SK-N-SH (cell line): Measurements from ENCODE around the gene SLC15A1. TPM values are rescaled to one million over a fixed set of nuclear protein-coding genes. Genes with fewer than 3 reads are reported as not detected.

Source experiments
- CTCF ChIA-PET: fragments of 300-600, 350-600 bp; formaldehyde crosslinking; extraction: SDS; loops from one replicate; lab custom pipeline; 2021; lab: Yijun Ruan, JAX
- POLR2A ChIA-PET: fragments of 350-600 bp; sonication (Branson Sonifier 250); formaldehyde crosslinking; extraction: SDS; loops from one replicate; lab custom pipeline; 2020; ENCODE audit warnings: antibody characterized with exemption, inconsistent platforms; lab: Yijun Ruan, JAX
- DNase-seq: peaks from one replicate; pipeline ENCODE4 v3.0.0; 2012
- H2AFZ ChIP-seq: fragments of 200-600 bp; sonication (generic); 2 replicates; pipeline ENCODE4 v1.8.1; 2016; ENCODE audit warnings: antibody characterized with exemption, mild to moderate bottlenecking, low read depth
- H3F3A ChIP-seq: fragments of 200-600 bp; sonication (generic); replicated peaks from 2 replicates; pipeline ENCODE3; 2016; ENCODE audit warnings: antibody characterized with exemption, mild to moderate bottlenecking; ENCODE audit not compliant: insufficient read depth
- H3K27ac ChIP-seq, 2 experiments: fragments of 200-500 bp in 1 of 2; fragments of 200-600 bp in 1 of 2; sonication (Bioruptor generic) in 1 of 2; sonication (generic), shearing (Covaris generic) in 1 of 2; 2 replicates each; pipeline versions ENCODE4 v1.5.1 to v1.6.1; 2014 to 2016; ENCODE audit warnings: low read depth in 2 of 2, inconsistent platforms in 1 of 2, low read length in 1 of 2, mild to moderate bottlenecking in 1 of 2, mixed read lengths in 1 of 2
- H3K27me3 ChIP-seq: fragments of 200-600 bp; sonication (generic), shearing (Covaris generic); 2 replicates; pipeline ENCODE4 v1.6.1; 2016; ENCODE audit warnings: mixed run types; ENCODE audit not compliant: insufficient read depth
- H3K36me3 ChIP-seq, 2 experiments: fragments of 200-500 bp in 1 of 2; fragments of 200-600 bp in 1 of 2; sonication (Bioruptor generic) in 1 of 2; sonication (generic) in 1 of 2; replicated peaks in 1 of 2; 2 replicates each; pipeline versions ENCODE3 to v1.5.1; 2014 to 2016; ENCODE audit warnings: low read length in 1 of 2, mild to moderate bottlenecking in 1 of 2; ENCODE audit not compliant: insufficient read depth in 2 of 2, control insufficient read depth in 1 of 2
- H3K4me1 ChIP-seq, 2 experiments: fragments of 200-500 bp in 1 of 2; fragments of 200-600 bp in 1 of 2; sonication (Bioruptor generic) in 1 of 2; sonication (generic), shearing (Covaris generic) in 1 of 2; 2 replicates each; pipeline versions ENCODE4 v1.5.1 to v1.6.1; 2014 to 2016; ENCODE audit warnings: low read depth in 1 of 2, low read length in 1 of 2, mixed run types in 1 of 2; ENCODE audit not compliant: insufficient read depth in 2 of 2, control insufficient read depth in 1 of 2
- H3K4me2 ChIP-seq: fragments of 200-600 bp; sonication (generic), shearing (Covaris generic); 2 replicates; pipeline ENCODE4 v1.6.1; 2017; ENCODE audit warnings: mixed run types
- H3K4me3 ChIP-seq, 2 experiments: fragments of 200-500 bp in 1 of 2; fragments of 200-600 bp in 1 of 2; sonication (Bioruptor generic) in 1 of 2; sonication (generic), shearing (Covaris generic) in 1 of 2; 2 replicates each; pipeline versions ENCODE4 v1.5.1 to v1.8.1; 2014 to 2016; ENCODE audit warnings: low read depth in 2 of 2, inconsistent platforms in 1 of 2, low read length in 1 of 2, mild to moderate bottlenecking in 1 of 2, mixed read lengths in 1 of 2, moderate library complexity in 1 of 2
- H3K79me2 ChIP-seq: fragments of 200-600 bp; sonication (generic); 2 replicates; pipeline ENCODE4 v1.8.1; 2017; ENCODE audit warnings: mild to moderate bottlenecking; ENCODE audit not compliant: insufficient read depth
- H3K9ac ChIP-seq: fragments of 200-600 bp; sonication (generic); 2 replicates; pipeline ENCODE4 v1.6.1; 2017; ENCODE audit warnings: mixed run types
- H3K9me2 ChIP-seq: fragments of 200-600 bp; sonication (generic); 2 replicates; pipeline ENCODE4 v1.6.1; 2017; ENCODE audit warnings: mixed run types
- H3K9me3 ChIP-seq: fragments of 200-600 bp; sonication (generic); 2 replicates; pipeline ENCODE4 v1.6.1; 2017; ENCODE audit warnings: mixed run types, mild to moderate bottlenecking, moderate library complexity
- H4K20me1 ChIP-seq: fragments of 200-600 bp; sonication (generic); 2 replicates; pipeline ENCODE4 v1.6.1; 2017; ENCODE audit warnings: mild to moderate bottlenecking, mixed run types; ENCODE audit not compliant: insufficient read depth
- CHD2 ChIP-seq: fragments of 150-350 bp; IDR thresholded peaks from 2 replicates; pipeline ENCODE4 v1.6.1; 2018; ENCODE audit warnings: low read length; ENCODE audit not compliant: partially characterized antibody
- EP300 ChIP-seq, 2 experiments: IDR thresholded peaks; 2 replicates each; pipeline versions ENCODE4 v1.4.0 to v1.6.1; 2012; ENCODE audit warnings: borderline replicate concordance in 1 of 2, low read depth in 1 of 2, low read length in 1 of 2
- EZH2phosphoT487 ChIP-seq: fragments of 200-600 bp; sonication (generic); IDR thresholded peaks from 2 replicates; pipeline ENCODE4 v1.6.1; 2017; ENCODE audit warnings: low read depth, mixed run types, mild to moderate bottlenecking, antibody characterized with exemption, moderate library complexity, borderline replicate concordance
- MEF2A ChIP-seq: IDR thresholded peaks from 2 replicates; pipeline ENCODE4 v1.4.0; 2012; ENCODE audit warnings: low read depth, borderline replicate concordance
- MXI1 ChIP-seq: IDR thresholded peaks from 2 replicates; pipeline ENCODE4 v1.6.1; 2012; ENCODE audit warnings: mild to moderate bottlenecking, low read depth, low read length, improper control_type of control experiment
- NRF1 ChIP-seq: IDR thresholded peaks from 2 replicates; pipeline ENCODE4 v1.6.1; 2012; ENCODE audit warnings: low read depth, mild to moderate bottlenecking, low read length
- RXRA ChIP-seq: IDR thresholded peaks from 2 replicates; pipeline ENCODE4 v1.4.0; 2012; ENCODE audit warnings: low read depth, mild to moderate bottlenecking, borderline replicate concordance
- SIN3A ChIP-seq: IDR thresholded peaks from 2 replicates; pipeline ENCODE4 v1.6.1; 2012; ENCODE audit warnings: low read depth, mild to moderate bottlenecking, low read length, moderate library complexity, borderline replicate concordance
- TAF1 ChIP-seq: IDR thresholded peaks from 2 replicates; pipeline ENCODE4 v1.6.1; 2012; ENCODE audit warnings: low read depth, mild to moderate bottlenecking, low read length, moderate library complexity, borderline replicate concordance
- WGBS: methylation state at CpG from one replicate; pipeline ENCODE4 v1.1.6; 2017; ENCODE audit warnings: low lambda C conversion rate; 5-methylcytosine and 5-hydroxymethylcytosine counted together
- polyA plus RNA-seq, 3 experiments: library from polyadenylated mRNA; depleted of rRNA; stranded (reverse); fragments of >200 nt; gene quantifications; 2 replicates each; pipeline ENCODE4 v1.2.3, GENCODE V29; 2012
- TF ChIP-seq, protein P1 (sequence below): IDR thresholded peaks from 2 replicates; pipeline ENCODE4 v1.6.1; 2012; ENCODE audit warnings: mild to moderate bottlenecking, low read depth, low read length, moderate library complexity
- TF ChIP-seq, protein P2 (sequence below): fragments of 150-350 bp; IDR thresholded peaks from 2 replicates; pipeline ENCODE4 v1.6.1; 2017; ENCODE audit warnings: antibody characterized with exemption, low read length, low read depth, borderline replicate concordance

Gene SLC15A1
- polyA plus RNA-seq, 1 of the 3 experiments (the other 2 are of a cell fraction) = not detected

- no peak for TF ChIP-seq EZH2phosphoT487
- TF ChIP-seq, protein P1, sequence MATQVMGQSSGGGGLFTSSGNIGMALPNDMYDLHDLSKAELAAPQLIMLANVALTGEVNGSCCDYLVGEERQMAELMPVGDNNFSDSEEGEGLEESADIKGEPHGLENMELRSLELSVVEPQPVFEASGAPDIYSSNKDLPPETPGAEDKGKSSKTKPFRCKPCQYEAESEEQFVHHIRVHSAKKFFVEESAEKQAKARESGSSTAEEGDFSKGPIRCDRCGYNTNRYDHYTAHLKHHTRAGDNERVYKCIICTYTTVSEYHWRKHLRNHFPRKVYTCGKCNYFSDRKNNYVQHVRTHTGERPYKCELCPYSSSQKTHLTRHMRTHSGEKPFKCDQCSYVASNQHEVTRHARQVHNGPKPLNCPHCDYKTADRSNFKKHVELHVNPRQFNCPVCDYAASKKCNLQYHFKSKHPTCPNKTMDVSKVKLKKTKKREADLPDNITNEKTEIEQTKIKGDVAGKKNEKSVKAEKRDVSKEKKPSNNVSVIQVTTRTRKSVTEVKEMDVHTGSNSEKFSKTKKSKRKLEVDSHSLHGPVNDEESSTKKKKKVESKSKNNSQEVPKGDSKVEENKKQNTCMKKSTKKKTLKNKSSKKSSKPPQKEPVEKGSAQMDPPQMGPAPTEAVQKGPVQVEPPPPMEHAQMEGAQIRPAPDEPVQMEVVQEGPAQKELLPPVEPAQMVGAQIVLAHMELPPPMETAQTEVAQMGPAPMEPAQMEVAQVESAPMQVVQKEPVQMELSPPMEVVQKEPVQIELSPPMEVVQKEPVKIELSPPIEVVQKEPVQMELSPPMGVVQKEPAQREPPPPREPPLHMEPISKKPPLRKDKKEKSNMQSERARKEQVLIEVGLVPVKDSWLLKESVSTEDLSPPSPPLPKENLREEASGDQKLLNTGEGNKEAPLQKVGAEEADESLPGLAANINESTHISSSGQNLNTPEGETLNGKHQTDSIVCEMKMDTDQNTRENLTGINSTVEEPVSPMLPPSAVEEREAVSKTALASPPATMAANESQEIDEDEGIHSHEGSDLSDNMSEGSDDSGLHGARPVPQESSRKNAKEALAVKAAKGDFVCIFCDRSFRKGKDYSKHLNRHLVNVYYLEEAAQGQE = no peak
These were observed 8.9 kb upstream of the SLC15A1 start (continued) for GRCh38 chr13:98761126-98761985.

DNA sequence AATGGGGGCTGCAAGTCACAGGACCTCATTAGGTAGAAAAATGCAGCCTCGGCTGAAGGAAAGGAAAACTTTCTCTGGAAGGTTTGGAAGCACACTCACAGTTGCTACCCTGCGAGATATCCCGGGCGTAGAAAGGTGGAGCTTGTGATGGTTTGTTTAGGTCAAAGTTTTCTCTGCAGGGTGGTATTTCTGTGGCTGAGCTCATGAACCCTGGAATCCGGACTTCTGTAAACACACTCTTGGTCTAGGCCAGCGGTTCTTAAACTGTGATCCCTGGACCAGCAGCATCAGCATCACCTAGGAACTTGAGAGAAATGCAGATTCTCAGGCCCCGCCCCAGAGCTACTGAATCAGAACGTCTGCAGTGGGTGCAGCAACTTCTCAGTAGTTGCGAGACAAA lies 3.3 kb upstream of the SLC15A1 start:
- no peak overlapping the region for H3K4me3 ChIP-seq
- TF ChIP-seq EP300 (IDR thresholded peaks at IDR 0.05; ENCODE audit: borderline replicate concordance in 1 of 2, low read depth in 1 of 2, low read length in 1 of 2) = no peak
- no peak for TF ChIP-seq RXRA
- TF ChIP-seq MEF2A = no peak
- TF ChIP-seq TAF1 = no peak
- no peak for TF ChIP-seq MXI1
- TF ChIP-seq NRF1 = no peak
- no peak for TF ChIP-seq CHD2
- no peak for TF ChIP-seq SIN3A
- TF ChIP-seq, protein P2, sequence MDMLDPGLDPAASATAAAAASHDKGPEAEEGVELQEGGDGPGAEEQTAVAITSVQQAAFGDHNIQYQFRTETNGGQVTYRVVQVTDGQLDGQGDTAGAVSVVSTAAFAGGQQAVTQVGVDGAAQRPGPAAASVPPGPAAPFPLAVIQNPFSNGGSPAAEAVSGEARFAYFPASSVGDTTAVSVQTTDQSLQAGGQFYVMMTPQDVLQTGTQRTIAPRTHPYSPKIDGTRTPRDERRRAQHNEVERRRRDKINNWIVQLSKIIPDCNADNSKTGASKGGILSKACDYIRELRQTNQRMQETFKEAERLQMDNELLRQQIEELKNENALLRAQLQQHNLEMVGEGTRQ = no peak

More for the DNA sequence above, 3.3 kb upstream of the SLC15A1 start:
- Histone ChIP-seq H3K27ac (no peak overlapping the region), H4K20me1 (no peaks in the 10 kb centered on the region), H3K4me2 (no peak overlapping the region), H3K27me3 (peaks cover 23% of the 10 kb centered on the region), H3K9me3 (no peaks in the 10 kb centered on the region), H3K9ac (no peak overlapping the region), H3K79me2 (no peaks in the 10 kb centered on the region), H2AFZ (no peak overlapping the region), H3K9me2 (no peaks in the 10 kb centered on the region), H3K4me1 (peaks cover 0 to 7% of the 10 kb centered on the region in 2 experiments; a peak in 1 of 4 replicates), H3K36me3 (no peaks in the 10 kb centered on the region), H3F3A (no peaks in the 10 kb centered on the region)
- DNase-seq = no peak
- WGBS = 66% methylated on average over 6 of the region's 9 CpGs
- POLR2A ChIA-PET = no interaction called here
- CTCF ChIA-PET = no interaction called here
